HepG2 (cell line): ENCODE data around the gene TCEA3. TPM values are rescaled to one million over a fixed set of nuclear protein-coding genes. Genes with fewer than 3 reads are reported as not detected.

Experiments
- PITX1 ChIP-seq: sonication (generic); formaldehyde crosslinking; IDR thresholded peaks from 2 replicates; pipeline ENCODE4 v1.5.1; 2020; ENCODE audit warnings: mild to moderate bottlenecking, missing genetic modification reagents
- RXRA ChIP-seq: sonication (generic); formaldehyde crosslinking; IDR thresholded peaks from 2 replicates; pipeline ENCODE4 v1.5.1; 2020; ENCODE audit warnings: missing genetic modification reagents
- ZFX ChIP-seq: sonication (generic); formaldehyde crosslinking; IDR thresholded peaks from 2 replicates; pipeline ENCODE4 v1.4.0; 2020; ENCODE audit warnings: mild to moderate bottlenecking, low read depth, missing genetic modification reagents, moderate library complexity
- ZNF792 ChIP-seq: IDR thresholded peaks from 2 replicates; pipeline ENCODE4 v1.6.1; 2016
- polyA plus RNA-seq, 8 experiments: library from polyadenylated mRNA; depleted of rRNA in 3 of 8; stranded (reverse) in 7 of 8; unstranded in 1 of 8; fragments of >200 nt; fragmentation: Illumina TruSeq in 4 of 8; extraction: Trizol in 4 of 8; gene quantifications; 2 replicates each; pipeline versions ENCODE4 v1.2.1 to v1.2.3, GENCODE V29; 2011 to 2016; ENCODE audit warnings: low read depth in 4 of 8, missing spikeins in 1 of 8, mixed read lengths in 1 of 8; ENCODE audit not compliant: insufficient read depth in 1 of 8
- total RNA-seq, 5 experiments: library from RNA; depleted of rRNA; stranded (reverse); fragments of >200 nt; fragmentation: Illumina TruSeq; extraction: Trizol; gene quantifications; 2 replicates each; pipeline ENCODE4 v1.2.3, GENCODE V29; 2016; ENCODE audit warnings: low read depth in 1 of 5
- TF ChIP-seq, protein P1 (sequence below): sonication (generic); formaldehyde crosslinking; IDR thresholded peaks from 2 replicates; pipeline ENCODE4 v1.8.1; 2023; ENCODE audit warnings: mild to moderate bottlenecking, missing genetic modification reagents
- TF ChIP-seq, protein P2 (sequence below): sonication (generic); formaldehyde crosslinking; IDR thresholded peaks from 2 replicates; pipeline ENCODE4 v1.8.1; 2023; ENCODE audit warnings: mild to moderate bottlenecking, moderate library complexity, missing genetic modification reagents
- TF ChIP-seq, protein P3 (sequence below): sonication (generic); formaldehyde crosslinking; IDR thresholded peaks from 2 replicates; pipeline ENCODE4; 2020; ENCODE audit warnings: missing genetic modification reagents, mild to moderate bottlenecking, borderline replicate concordance
- TF ChIP-seq, protein P4 (sequence below): conservative IDR thresholded peaks from 2 replicates; pipeline ENCODE4 v1.6.1; 2018; ENCODE audit warnings: missing genetic modification reagents
- TF ChIP-seq, protein P5 (sequence below): sonication (generic); formaldehyde crosslinking; IDR thresholded peaks from 2 replicates; pipeline ENCODE4 v1.8.0; 2022; ENCODE audit warnings: mild to moderate bottlenecking, missing genetic modification reagents, borderline replicate concordance
- TF ChIP-seq, protein P6 (sequence below): sonication (generic); formaldehyde crosslinking; IDR thresholded peaks from 2 replicates; pipeline ENCODE4 v1.4.0; 2020; ENCODE audit warnings: mild to moderate bottlenecking, missing genetic modification reagents
- TF ChIP-seq, protein P7 (sequence below): sonication (generic); formaldehyde crosslinking; IDR thresholded peaks from 2 replicates; pipeline ENCODE4 v1.4.0; 2020; ENCODE audit warnings: missing genetic modification reagents

The TCEA3 gene
- total and polyA plus RNA-seq, 2 of the 13 experiments (the other 11 are each of a cell fraction or from before 2014, with no cell fraction given): 55.5 to 84.6 TPM

DNA sequence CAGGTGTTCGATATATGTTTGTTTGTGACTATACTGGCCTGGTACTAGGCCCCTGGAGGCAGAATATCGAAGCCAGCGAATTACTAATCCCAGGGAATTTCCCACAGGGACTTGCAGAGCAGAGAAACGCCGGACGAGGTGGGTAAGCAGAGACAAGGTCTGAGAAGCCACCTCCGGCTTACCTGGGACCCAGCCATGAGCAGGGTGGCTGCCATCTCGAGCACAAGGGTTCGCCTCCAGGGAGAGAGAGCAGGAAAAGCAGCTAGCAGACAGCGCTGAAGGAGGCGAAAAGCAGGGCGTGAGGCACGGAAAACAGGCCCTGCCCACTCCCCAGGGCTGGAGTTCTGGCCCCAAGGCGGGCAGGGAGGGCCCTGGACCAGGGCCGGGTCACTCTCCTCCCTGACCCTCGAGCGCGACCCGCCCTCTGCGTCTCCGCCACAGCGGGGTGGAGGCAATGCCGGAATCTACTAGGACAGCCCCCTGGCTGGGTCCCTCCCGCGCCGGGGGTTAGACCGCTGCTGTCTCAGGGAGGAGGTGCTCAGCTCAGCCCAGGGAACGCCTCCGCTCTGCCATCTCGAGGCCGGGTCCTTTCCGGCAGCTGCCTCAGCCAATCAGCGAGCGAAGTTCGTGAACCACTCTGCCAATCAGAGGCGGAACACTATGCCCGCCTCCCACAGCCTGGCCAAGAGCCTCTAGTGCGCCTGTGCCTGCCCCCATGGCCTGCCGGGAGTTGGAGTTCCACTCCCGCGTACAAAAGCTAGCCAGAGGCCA lies 56.6 kb downstream of the TCEA3 start (continued):
- TF ChIP-seq, protein P1, sequence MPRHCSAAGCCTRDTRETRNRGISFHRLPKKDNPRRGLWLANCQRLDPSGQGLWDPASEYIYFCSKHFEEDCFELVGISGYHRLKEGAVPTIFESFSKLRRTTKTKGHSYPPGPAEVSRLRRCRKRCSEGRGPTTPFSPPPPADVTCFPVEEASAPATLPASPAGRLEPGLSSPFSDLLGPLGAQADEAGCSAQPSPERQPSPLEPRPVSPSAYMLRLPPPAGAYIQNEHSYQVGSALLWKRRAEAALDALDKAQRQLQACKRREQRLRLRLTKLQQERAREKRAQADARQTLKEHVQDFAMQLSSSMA (CRISPR knock-in tag): peak; percentile 40; the same call in 1 of the 2 replicates
- TF ChIP-seq PITX1 (CRISPR knock-in tag) (peak; percentile 12; the same call in 1 of the 2 replicates), RXRA (CRISPR knock-in tag) (peak; percentile 71), ZFX (CRISPR knock-in tag) (peak; percentile 37), ZNF792 (no peak)
- TF ChIP-seq, protein P2, sequence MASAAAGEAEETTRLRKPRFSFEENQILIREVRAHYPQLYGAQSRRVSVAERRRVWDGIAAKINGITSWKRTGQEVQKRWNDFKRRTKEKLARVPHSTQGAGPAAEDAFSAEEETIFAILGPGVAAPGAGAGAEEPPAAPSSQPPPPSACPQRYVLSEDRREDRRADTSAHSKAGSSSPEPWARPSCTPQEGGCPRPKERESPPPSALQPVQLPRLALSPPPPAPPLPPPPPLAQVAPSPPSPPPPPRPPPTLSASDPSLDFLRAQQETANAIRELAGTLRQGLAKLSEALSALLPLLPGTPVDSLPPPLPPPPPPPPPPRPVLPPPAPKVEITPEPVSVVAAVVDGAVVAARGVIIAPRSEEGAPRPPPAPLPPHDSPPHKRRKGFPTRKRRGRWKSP (CRISPR knock-in tag): no peak
- TF ChIP-seq, protein P3, sequence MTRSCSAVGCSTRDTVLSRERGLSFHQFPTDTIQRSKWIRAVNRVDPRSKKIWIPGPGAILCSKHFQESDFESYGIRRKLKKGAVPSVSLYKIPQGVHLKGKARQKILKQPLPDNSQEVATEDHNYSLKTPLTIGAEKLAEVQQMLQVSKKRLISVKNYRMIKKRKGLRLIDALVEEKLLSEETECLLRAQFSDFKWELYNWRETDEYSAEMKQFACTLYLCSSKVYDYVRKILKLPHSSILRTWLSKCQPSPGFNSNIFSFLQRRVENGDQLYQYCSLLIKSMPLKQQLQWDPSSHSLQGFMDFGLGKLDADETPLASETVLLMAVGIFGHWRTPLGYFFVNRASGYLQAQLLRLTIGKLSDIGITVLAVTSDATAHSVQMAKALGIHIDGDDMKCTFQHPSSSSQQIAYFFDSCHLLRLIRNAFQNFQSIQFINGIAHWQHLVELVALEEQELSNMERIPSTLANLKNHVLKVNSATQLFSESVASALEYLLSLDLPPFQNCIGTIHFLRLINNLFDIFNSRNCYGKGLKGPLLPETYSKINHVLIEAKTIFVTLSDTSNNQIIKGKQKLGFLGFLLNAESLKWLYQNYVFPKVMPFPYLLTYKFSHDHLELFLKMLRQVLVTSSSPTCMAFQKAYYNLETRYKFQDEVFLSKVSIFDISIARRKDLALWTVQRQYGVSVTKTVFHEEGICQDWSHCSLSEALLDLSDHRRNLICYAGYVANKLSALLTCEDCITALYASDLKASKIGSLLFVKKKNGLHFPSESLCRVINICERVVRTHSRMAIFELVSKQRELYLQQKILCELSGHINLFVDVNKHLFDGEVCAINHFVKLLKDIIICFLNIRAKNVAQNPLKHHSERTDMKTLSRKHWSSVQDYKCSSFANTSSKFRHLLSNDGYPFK (CRISPR knock-in tag): peak; percentile 83
- TF ChIP-seq, protein P4, sequence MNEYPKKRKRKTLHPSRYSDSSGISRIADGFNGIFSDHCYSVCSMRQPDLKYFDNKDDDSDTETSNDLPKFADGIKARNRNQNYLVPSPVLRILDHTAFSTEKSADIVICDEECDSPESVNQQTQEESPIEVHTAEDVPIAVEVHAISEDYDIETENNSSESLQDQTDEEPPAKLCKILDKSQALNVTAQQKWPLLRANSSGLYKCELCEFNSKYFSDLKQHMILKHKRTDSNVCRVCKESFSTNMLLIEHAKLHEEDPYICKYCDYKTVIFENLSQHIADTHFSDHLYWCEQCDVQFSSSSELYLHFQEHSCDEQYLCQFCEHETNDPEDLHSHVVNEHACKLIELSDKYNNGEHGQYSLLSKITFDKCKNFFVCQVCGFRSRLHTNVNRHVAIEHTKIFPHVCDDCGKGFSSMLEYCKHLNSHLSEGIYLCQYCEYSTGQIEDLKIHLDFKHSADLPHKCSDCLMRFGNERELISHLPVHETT (CRISPR knock-in tag): peak; percentile 38; the same call in 1 of the 2 replicates
- TF ChIP-seq, protein P5, sequence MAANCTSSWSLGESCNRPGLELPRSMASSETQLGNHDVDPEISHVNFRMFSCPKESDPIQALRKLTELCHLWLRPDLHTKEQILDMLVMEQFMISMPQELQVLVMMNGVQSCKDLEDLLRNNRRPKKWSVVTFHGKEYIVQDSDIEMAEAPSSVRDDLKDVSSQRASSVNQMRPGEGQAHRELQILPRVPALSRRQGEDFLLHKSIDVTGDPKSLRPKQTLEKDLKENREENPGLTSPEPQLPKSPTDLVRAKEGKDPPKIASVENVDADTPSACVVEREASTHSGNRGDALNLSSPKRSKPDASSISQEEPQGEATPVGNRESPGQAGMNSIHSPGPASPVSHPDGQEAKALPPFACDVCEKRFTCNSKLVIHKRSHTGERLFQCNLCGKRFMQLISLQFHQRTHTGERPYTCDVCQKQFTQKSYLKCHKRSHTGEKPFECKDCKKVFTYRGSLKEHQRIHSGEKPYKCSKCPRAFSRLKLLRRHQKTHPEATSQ (CRISPR knock-in tag): no peak
- TF ChIP-seq, protein P6, sequence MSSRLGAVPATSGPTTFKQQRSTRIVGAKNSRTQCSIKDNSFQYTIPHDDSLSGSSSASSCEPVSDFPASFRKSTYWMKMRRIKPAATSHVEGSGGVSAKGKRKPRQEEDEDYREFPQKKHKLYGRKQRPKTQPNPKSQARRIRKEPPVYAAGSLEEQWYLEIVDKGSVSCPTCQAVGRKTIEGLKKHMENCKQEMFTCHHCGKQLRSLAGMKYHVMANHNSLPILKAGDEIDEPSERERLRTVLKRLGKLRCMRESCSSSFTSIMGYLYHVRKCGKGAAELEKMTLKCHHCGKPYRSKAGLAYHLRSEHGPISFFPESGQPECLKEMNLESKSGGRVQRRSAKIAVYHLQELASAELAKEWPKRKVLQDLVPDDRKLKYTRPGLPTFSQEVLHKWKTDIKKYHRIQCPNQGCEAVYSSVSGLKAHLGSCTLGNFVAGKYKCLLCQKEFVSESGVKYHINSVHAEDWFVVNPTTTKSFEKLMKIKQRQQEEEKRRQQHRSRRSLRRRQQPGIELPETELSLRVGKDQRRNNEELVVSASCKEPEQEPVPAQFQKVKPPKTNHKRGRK (CRISPR knock-in tag): no peak
- TF ChIP-seq, protein P7, sequence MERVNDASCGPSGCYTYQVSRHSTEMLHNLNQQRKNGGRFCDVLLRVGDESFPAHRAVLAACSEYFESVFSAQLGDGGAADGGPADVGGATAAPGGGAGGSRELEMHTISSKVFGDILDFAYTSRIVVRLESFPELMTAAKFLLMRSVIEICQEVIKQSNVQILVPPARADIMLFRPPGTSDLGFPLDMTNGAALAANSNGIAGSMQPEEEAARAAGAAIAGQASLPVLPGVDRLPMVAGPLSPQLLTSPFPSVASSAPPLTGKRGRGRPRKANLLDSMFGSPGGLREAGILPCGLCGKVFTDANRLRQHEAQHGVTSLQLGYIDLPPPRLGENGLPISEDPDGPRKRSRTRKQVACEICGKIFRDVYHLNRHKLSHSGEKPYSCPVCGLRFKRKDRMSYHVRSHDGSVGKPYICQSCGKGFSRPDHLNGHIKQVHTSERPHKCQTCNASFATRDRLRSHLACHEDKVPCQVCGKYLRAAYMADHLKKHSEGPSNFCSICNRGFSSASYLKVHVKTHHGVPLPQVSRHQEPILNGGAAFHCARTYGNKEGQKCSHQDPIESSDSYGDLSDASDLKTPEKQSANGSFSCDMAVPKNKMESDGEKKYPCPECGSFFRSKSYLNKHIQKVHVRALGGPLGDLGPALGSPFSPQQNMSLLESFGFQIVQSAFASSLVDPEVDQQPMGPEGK (CRISPR knock-in tag): peak; percentile 86
